COLO829 (cell line): ENCODE data around the gene C22orf39.

Experiments used
- DNase-seq: peaks from one replicate; pipeline ENCODE4 v3.0.0; 2012; ENCODE audit warnings: low spot score

Gene C22orf39

DNA sequence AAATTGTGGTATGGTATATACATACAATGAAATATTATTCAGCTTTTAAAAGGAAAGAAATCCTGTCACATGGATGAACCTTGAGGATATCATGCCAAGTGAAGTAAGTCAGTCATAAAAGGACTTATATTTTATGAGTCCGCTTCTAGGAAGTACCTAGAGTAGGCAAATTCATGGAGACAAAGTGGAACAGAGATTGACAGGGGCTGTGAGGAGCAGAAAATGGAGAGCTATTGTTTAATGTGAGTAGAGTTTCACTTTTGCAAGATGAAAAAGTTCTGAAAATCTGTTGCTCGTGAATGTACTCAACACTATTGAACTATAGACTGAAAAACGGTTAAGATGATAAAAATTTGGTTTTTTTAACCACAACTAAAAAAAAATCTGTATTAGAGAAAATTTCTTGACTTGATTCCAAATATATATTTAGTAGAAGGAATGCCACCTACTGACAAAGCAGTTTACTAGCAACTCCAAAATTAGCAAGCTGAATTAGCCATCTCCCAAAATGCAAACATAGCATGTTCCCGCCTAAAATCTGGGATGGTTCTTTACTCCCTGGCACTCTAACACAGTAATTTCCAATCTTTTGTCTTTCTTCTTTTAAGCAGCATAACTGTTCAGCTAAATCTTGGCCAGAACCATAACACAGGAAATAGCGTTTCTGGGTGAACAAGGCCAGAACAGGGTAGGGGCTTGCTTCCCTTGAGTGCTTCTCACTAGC is 30.0 kb upstream of the C22orf39 start:
- no peak for DNase-seq

DNA sequence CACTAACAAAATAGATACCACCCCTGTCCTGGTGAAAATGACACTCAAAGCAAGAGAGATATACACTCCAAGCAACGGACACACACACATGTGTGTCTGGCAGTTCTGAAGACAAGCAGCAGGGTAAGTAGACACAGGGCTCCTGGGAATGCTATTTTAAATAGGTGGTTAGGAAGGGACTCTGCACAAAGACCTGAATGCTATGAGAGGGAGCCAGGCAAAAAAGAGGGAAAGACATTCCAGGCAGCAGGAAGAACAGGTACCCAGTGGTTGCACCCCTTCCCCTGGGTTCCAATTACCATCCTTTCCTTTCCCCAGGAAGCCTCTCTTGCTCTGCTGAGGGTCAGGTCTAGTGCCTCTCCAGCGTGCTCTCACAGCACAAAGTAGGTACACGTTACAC is 28.5 kb upstream of the C22orf39 start:
- DNase-seq, result no peak

DNA sequence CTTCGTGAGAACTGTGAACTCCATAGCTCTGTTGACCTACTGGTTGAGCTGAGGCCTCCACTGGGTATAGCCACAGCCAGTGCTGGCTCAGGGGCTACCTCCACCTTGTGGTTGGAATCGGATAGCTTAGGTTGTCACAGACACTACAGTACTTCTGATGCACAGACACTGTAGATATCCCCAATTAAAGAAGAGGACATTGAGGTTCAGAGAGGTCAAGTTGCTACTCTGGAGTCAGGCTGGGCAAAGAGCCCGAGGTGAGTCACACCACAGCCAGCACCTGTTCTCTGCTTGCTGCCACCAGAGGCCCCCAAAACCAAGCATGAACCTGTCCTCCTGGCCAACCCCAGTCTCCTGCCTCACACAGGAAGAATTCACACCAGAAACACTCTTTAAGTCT is 26.1 kb upstream of the C22orf39 start:
- DNase-seq, result no peak

DNA sequence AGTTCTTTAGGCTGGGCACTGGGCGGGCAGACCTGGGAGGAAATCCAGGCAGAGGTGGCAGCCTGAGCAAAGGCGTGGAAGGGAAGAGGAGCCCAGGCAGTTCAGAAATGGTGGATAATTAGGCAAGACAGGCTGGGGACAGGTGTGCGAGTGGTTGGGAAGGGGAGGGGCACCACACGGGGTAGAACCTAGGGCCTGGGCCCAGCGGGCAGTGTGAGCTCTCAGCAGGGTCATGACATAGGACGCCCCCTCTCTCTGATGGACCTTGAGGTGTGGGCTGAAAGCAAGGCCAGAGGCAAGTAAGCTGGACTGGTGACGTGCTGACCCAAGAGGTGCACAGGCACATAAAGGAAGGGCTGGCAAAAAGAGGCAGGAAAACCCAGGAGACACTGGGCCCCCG is 24.7 kb upstream of the C22orf39 start:
- DNase-seq, result no peak

DNA sequence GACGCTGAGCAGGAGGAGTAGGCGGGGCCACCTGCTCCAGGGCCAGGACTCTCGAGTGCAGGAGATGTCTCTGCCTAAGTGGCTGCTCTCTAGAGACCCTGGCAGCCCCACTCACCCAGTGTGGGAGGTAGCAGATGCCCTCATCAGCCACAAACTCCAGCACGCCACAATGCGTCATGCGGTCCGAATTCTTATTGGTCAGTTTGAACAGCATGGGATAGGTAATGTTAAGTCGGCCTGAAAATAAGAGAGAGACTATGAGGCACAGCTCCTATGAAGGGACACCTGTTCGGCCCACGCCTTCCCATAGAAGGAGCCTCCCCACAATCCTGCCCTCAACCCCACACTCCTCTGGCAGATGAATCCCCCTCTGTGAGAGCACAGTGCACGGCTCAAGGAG is 24.1 kb upstream of the C22orf39 start:
- DNase-seq, result no peak

DNA sequence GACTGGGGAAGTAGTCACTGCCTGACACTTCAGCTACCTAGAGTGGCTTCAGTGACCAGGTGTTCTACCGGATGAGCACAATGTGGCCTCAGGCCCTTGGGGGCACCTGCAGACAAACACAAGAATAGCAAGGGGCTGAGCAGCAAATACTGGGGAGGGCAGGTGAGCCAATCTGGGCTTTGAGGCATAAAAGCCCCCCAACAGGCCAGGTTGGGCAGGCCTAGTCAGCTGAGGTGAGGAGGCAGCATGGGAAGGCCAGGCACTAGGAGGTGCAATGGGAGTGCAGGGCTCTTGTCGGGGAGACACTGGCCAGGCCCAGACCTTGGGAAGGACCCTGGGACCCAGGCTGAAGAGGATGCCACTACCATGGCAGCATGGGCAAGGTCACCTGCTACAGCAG is 22.5 kb upstream of the C22orf39 start:
- no peak for DNase-seq

DNA sequence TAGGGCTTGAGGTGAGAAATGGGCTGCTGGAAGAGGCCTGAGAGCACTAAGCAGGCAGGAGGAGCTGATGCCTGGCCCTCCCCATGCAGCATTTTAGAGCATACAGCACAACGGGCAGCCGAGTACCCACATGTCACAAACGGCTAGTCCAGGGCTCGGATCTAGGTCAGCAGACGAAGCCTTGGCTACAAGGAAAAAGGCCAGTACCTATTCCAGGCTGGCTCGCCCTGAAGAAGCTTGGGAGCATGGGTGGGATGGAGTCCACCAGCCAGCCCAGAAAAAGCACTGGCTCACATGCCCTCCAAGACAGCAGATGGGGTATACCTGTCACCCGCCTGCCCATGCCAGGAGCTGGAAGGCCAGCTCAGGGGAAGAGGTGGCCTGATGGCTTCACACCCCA is 21.9 kb upstream of the C22orf39 start:
- no peak for DNase-seq

DNA sequence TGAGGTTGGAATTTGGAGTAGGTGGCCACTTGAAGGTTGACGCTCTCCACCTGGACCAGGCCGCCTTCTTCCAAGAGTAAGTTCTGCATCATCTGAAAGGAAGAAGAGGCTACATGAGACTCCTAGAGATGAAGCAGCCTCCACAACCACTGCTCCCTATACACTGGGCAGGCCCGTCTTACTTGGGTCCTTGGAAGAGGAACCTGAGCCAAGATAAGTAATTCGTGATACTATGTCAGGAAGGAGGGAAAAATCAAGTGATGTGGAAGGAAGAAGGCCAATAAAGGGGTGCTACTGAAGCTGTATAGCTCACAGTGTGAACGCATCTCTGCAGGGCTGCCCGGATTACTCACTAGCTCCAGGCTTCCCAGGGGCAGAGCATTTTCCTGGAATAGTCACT is 20.4 kb upstream of the C22orf39 start:
- no peak for DNase-seq

DNA sequence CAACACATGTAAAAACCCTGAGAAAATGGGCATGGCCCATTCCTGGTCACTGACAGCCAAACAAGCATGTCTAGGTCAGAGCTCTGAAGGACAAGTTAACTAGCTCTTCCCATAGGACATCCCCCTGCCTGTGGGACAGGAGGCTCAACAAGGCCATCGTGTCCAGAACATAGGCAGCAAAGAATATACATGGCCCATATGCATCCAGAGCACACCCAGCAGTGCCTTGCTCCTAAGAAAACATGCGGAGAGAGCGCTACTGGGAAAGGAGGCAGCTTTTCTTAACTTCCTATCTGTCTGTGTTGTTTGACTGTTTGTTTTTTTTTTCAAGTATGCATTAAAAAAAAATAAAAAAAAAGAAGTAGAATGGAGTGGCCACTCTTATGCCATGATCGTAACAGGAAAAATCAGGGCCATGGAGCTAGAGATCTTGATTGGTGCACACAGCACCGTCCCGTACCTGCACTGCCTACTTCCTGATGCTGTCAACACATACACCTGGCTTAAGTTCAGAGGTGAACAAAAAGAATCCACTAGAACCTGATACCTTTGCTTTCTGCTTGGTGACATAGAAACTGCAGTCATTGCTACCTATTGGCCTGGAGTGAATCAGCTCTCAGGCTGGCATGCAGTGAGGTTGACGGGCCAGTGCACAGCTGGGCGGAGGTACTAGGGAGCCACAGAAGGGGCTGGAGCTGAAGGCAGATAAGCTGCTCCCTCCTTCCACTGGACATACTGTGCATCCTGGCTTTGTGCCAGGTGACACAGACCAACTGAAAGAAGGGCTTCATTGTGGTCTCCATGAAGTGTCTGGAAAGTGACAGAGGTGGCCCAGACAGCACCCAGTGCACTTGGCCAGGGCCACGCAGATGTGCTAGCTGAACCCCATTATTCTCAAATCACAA is 19.6 kb upstream of the C22orf39 start:
- DNase-seq, result no peak

DNA sequence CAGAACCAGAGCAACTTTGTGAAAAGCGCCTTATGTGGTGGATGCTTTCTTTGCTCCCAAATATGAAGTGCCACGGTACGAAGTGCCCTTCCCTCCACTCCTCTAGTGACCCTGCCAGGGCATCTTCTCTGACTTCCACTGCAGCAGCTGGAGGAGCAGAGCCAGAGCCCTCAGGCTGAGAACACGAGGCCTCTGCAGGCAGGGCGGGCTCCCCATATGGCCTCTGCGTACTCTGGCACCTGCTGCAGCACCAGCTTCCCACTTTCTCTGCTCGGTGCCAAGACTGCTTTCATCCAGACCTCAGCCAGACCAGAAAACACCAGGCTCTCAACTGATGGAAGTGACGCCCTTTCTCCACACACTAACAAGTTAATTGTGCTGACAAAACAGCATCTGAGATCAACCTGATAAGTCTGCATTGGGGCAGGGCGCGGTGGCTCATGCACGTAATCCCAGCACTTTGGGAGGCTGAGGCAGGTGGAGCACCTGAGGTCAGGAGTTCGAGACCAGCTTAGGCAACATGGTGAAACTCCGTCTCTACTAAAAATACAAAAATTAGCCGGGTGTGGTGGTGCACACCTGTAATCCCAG is 18.7 kb upstream of the C22orf39 start:
- no peak for DNase-seq

DNA sequence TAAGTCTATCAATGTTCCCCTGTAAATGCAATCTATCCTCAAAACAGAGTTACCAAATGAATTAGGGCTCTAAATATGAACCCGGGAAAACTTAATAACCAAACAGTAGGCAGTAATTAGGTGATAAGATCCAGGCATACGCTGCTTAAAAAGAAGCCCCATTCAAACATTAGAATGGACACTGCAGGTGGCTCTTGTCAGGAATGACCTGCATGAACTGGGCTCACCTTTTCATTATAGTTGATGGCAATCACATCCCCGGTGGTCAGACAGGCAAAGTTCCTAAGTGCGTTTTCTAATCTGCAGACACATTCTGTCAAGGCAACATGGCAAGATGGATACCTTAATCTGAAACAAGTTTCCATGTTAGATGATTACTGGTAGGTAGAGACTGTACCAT is 17.5 kb upstream of the C22orf39 start:
- DNase-seq, result no peak

DNA sequence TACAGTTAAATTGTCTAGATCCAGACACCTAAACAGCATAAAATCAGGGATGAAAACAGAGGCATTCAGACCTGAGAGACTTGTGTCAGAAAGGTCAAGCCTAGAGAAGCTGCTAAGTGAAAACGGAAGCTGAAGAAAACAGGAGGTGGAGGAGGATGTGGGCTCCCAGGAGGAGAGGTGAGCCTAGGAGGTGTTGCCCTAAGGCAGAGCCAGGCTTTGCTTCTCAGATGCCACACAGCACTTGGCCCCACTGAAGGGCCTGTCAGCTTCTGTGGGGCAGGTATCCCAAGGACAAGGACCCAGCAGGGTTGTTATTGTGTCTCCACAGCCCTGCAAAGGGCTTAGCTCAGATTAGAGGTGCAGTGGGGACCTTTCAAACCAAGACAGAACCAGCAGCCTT is 17.0 kb upstream of the C22orf39 start:
- no peak for DNase-seq

DNA sequence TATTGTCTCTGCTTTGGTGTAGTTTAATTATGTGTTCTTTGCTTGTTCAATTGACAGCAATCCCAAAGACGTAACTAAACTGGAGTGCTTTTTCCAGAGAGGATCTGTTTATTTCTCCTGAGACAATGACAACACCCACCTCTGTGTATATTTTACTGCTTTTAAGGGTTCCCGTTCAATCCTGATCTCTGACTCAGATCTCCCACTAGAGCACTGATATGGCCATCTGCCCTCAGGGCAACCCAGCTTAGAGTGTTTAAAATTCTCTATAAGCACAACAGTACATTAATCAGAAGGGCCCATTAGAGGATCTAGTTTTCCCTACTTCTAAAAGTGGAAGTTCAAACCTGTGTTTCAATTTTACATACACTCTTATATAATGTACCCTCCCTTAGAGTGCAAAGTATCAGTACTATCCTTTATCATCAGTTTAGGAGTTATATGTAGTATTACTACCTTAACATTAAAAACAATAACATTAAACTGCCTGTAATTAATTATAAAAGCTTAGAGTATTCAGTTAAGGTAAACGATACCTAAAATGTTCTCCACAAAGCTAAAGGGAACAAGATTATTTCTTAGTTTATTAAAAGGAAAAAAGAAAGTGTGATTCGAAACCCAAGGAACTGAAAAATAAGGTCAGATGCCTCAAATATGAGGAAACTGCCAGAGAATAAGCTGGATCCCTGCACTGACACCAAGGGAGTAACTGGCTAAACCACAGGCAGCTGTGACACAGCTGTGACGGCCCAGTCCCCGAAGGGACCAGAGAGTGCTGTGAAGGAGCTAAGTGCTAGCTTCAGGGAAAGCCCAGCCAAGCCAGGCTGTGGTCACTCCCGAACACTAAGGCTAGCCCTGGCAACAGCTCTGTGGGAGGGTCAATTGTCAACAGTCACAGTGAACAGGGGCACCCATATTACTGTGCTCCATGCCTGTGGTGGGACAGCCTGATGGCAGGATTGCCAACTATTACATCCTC is 16.3 kb upstream of the C22orf39 start:
- DNase-seq, result peak; percentile 87

DNA sequence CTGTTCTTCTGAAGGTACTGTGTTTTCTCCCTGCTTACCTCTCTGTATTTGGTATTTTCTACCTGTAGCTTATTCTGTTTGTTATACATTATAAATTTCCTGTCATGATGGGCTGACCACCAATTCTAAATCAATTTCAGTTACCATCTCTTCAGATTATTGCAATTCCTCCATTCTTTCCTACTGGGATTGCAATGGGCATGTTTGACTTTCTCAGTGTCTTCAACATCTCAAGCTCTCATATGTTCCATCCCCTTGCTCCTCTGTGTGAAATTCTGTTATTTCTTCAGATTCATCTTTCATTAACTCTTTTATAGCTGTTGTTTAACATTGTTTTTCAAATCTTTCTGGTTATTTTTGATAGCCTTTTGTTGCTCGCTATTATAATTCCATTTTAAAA is 15.5 kb upstream of the C22orf39 start:
- DNase-seq, result no peak

DNA sequence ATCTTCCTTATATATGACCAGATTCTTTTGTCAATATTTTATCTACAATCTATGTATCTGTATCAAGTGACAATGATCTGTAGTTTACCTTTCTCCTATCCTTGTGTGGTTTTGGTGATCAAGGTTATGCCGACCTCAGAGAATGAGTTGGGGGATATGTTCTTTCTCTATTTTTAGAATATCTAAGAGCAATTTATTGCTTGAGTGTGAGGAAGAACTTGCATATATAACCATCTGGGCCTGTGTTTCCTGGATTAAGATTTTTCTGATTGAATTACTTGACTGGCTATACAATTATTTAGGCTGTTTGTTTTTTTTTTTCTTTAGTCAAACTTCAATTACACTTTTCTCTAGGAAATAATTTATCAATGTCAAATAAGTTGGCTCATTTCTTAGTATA is 14.0 kb upstream of the C22orf39 start:
- DNase-seq, result no peak

DNA sequence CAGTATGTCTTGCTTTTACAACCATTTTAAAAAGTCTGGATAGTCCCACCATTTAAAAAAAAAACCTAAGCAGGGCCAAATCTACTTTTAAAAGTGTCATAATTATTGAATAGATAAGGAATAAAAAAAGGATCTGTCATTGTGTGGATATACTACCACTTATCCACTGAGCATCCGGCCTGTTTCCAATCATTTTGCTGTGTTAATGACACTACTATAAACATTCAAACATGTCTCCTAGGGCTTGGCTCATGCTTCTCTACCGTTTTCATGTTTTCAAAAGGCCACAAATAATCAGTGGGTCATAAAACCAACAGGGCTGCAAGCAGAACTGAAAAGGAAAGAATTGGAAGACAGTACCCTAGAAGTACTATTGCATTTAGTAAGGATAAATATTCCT is 12.5 kb upstream of the C22orf39 start:
- DNase-seq, result no peak

DNA sequence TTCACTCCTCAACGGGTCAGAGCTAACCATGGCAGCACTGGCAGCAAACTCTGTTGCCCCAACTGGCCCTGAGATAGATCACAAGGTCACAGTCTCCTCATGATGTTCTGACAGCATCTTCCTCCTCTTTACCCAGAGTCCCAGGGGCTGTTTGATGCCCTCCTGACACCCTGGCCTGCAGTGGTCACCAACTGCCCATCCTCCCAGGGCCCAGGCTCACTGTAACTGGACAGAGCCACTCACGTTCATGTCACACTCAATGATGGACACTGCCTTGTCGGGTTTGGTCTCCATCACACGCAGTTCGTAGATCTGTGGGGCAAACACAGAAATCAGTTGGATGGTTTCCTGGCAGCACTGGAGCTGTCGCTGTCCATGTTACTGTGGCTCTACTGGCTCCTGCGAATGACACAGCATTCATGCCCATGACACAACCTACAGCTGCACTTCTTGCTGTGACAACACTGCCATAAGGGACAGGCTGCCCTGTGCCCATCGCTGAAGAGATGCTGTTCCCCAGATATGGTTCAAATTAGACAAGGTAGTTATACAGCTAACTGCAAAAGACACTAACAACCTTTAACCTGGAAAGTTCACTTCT is 10.4 kb upstream of the C22orf39 start:
- DNase-seq, result no peak

DNA sequence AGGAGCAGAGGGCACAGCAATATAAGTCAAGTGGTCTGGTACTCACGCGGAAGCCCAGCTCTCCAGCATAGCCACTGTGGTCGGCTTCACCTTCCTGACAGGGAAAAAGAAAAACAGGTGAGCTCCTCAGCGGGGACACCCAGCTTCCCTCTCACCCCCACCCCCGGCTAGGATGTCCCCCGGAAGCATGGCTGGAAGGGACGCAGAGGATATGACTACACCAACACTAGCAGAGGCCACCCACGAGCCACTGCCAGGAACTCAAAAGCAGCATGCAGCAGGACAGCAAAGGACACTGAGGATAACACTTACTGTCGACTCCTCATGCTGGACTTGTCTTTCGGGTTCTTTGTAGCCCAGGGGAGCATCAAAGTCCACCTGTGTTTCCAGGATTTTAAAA is 9.0 kb upstream of the C22orf39 start:
- no peak for DNase-seq

DNA sequence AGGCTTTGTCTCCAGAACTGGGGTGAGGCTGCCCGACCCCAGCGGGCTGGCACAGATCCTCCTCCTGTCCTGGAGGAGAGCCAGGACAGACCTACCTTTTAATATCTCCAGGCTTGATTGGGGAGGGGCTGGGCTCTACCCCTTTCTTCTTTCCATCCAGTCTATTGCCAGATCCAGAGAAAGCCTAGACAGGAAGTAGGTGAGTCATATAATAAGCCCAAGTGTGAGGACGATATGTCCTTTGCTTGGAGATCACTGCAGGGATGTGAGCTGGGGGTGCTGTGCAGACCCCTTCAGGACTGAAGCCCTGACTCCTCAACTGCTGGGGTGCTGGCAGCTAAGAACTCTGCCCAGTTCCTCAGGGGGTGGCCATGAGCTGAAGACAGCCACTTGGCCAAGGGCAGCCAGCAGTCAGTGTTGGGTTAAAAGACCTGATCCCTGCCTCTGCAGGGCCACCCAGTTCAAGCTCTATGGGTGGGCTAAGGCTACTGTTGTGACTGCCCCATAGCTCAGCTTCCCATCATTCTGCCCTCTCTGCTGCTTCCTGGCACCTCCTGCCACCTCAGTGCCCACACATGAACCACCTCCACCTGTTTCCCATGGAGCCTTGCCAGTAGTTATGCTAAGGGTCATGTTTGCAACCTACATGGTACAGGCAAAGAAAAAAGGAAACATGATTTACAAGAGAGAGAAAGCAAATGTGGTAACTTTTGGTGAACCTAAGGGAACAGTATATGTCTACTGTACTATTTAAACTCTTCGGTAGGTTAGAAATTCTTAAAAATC is 8.3 kb upstream of the C22orf39 start:
- DNase-seq, result no peak

DNA sequence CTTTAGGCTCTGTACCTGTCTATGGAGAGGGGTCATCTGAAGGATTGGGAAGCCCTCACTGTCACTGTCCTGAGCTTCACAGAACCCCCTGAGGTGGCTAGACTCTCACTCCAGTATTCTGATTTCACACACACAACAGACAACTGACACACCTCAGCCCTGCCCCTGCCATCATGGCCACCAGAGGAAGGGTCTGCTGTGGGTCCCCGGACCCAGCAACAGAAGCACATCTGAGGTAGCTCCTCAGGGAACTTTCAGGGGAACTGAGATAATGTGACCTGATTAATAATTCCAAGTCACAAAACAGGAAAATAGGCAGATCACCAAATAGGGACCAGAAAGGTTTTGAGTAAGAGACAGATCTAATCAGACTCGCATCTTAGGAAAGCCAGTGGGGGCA is 7.5 kb upstream of the C22orf39 start:
- no peak for DNase-seq

DNA sequence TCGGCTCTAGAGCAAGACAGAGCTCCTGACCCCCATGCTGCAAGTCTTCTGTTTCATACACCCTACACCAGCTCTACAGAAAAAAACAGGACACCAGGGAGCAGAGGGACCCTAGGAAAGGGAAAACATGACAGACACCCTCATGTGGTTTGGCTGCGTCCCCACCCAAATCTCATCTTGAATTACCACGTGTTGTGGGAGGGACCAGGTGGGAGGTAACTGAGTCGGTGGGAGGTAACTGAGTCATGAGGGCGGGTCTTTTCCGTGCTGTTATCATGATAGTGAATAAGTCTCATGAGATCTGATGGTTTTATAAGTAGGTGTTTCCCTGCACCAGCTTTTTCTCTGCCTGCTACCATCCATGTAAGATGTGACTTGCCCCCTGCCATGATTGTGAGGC is 6.6 kb upstream of the C22orf39 start:
- DNase-seq, result no peak
